ENCODE data around the gene MYL9. TPM values are rescaled to one million over a fixed set of nuclear protein-coding genes. Genes with fewer than 3 reads are reported as not detected.

Gene MYL9
- total RNA-seq, 1 donor from 2014 or later: 0.78 TPM

DNA sequence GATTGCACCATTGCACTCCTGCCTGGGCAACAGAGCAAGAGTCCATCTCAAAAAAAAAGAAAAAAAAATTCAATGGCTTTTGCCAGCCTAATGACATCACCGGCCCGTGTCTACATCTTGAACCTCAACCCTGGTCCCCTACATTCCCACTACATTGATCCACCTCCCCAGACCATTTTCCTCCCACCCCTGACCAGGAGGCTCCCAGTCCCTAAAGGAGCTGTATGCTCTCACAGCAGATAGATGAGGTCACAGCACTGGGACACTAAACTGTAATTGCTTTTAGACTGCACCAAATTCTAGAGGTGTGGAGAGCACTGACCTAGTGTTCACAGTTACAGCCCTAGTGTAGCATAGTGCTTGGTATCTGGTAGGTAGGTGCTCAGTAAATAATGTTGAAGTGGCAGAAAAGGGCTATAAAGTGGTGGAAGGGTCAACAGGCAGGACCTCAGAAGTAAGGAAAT lies 42.7 kb downstream of the MYL9 start:
- DNase-seq: no peak

DNA sequence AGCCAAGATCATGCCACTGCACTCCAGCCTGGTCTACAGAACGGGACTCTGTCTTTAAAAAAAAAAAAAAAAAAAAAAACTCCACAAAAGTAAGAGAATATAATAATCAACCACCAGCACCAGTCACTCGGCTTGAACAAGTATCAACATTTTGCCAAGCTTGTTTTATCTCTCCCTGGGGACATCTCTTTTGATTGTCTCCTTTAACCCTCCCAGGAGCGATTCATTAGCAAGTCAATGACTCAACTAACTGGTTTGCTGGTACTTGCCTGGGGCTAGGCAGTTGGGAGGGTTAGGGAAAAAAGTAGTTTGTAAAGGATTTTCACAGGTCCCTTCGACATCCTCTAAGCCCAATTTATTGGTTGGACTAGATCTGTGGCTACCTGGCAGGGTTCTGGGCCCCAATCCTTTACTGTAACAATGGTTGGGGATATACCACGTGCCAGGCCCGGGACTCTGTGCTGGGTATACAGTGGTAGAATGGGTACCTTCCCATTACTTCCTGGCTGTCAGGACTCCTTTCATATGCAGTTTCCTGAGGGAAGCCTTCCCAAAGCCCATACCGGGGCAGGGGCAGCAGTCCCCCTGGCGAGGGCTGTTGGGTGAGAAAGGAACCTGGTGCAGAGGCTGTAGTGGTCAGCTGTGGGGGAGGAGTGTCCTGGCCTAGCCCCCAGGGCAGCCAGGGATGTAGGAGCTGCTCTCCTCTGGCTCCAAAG lies 44.2 kb downstream of the MYL9 start:
- no peak for DNase-seq

DNA sequence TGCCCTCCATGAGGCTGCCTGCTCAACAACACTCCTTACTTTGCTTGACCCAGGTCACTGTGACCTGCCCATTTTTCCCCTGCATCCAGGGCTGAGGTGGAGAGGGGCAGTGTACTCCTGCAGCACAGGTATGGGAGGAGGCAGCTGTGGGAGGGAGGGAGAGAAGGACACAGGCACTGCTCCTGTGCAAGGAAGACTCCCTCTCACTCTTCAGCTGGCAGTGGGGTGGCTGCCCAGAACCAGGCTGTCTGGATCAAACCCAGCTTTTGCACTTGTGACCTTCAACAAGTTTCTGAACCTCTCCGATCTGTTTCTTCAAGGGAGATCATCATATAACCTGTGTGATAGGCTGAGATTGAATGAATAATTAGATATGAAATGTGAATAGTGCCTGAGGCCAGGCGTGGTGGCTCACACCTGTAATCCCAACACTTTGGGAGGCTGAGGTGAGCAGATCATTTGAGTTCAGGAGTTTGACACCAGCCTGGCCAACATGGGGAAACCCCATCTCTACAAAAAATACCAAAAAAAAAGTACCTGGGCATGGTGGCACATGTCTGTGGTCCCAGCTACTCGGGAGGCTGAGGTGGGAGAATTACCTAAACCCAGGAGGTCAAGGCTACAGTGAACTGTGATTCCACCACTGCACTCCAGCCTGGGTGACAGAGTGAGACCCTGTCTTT lies 46.2 kb downstream of the MYL9 start:
- no peak for DNase-seq

DNA sequence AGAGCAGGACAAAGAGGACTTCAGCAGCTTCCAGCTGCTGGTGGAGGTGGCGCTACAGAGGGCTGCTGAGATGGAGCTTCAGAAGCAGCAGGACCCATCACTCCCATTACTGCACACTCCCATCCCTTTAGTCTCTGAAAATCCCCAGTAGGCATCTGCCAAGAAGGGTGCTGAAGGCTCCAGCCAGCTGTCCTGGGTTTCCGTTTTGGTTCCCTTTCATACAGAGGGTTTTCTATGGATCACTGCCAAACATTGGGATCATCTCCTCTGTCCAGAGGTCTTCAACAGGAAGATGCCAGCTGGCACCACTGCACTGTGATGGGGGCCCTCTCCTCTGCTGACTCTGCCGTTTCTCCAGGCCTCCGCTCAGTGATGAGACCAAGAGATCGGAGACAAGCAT lies 50.0 kb downstream of the MYL9 start:
- DNase-seq: no peak

DNA sequence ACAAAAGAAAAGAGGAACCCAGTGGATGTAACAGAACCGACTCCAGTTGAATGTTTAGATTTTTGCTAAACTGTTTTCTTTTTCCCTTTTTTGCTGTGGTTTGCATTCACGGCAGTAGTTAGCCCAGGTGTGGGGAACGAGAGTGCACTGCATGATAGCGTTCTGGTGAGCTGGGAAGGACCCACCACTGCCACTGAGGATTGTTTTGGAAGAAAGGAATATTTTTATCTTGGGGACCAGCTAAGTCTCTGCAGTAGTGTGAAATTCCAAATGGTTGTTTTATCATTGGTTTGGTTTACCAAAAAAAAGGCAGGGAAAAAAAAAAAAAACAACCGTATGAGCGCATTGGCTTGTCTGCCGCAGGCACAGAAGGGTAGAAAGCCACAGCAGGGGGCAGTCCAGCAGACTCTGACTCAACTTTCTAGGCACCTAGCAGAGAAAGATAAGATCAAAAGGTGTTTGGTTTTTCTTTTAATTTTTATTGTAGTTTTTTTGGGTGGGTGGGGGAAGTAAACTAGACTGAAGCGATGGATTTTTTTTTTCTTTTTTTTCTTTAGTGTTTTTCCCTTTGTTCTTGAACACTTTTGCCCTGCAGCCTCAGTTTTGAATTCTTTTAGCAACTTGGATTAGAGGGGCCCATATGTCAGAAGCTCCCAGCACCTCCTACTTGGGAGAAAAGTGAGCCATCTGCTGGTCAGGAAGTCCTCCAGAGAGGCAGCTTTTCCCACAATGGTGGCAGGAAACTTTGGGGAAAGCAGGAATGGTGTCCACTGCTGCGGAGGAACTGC lies 50.7 kb downstream of the MYL9 start:
- DNase-seq: no peak

DNA sequence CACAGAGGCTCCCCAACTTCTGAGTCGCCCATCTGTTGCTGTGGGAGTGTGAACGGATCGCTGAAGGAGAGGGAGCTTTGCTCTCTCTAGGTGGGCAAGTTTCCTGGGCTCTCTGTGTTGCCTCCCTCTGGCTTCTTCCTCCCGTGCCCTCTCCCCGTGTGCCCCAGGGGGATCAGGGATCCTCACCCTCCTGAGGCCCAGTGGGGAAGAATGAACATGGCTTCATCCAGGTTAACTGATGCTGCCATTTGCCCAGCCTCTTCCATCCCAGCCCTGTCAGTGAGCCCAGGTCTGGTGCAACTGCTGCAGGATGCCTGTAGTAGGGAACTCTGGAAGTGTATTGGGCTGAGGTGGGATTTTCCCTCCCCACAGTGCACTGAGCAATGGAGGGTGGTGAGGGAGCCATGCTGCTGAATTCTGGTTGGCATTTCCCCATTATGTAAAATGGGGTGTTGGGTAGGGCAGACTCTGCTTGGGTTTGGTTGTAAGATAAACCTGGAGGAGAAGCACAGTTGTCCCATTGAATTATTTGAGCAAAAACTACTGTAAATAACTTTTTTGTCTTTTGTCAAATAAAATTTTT lies 52.1 kb downstream of the MYL9 start:
- no peak for DNase-seq

DNA sequence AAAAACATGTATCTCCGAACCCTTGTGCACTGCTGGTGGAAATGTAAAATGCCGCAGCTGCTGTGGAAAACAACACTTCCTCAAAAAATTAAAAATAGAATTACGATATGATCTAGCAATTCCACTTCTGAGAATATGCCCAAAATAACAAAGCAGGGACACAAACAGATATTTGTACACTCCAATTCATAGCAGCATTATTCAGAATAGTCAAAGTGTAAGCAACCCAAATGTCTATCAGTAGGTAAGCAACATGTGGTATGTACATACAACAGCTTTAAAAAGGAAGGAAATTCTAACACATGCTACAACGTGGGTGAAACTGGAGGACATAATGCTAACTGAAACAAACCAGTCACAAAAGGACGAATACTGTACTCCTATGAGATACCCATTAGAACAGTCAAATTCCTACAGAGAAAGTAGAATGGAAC lies 58.6 kb downstream of the MYL9 start:
- no peak for DNase-seq

Small RNAs within 50 kb of the gene (small RNA-seq; reads per million reads assigned to genes)
- gene RF00017: not detected

Other genes starting within 250 kb of the MYL9 start
- 29.9 TPM for gene DLGAP4, start 235.2 kb upstream of the MYL9 start, total RNA-seq
- 11.5 TPM for gene TGIF2, start 32.1 kb downstream of the MYL9 start, total RNA-seq
- gene RAB5IF, start 64.3 kb downstream of the MYL9 start, total RNA-seq: 25.0 TPM
- not detected for gene SLA2, start 104.7 kb downstream of the MYL9 start, total RNA-seq
- 43.7 TPM for gene NDRG3, start 204.6 kb downstream of the MYL9 start, total RNA-seq
- gene DSN1, start 232.2 kb downstream of the MYL9 start, total RNA-seq: 4.7 TPM

Data from occipital lobe (tissue), 3 donors.